SH-SY5Y (cell line): ENCODE data around the gene TBC1D19.

Experiments used
- GATA2 ChIP-seq: IDR thresholded peaks from 2 replicates; pipeline ENCODE4 v1.6.1; 2011; ENCODE audit warnings: mild to moderate bottlenecking, low read depth, low read length
- GATA3 ChIP-seq: IDR thresholded peaks from 2 replicates; pipeline ENCODE4 v1.6.1; 2011; ENCODE audit warnings: low read depth, mild to moderate bottlenecking, low read length, moderate library complexity

Gene TBC1D19

DNA sequence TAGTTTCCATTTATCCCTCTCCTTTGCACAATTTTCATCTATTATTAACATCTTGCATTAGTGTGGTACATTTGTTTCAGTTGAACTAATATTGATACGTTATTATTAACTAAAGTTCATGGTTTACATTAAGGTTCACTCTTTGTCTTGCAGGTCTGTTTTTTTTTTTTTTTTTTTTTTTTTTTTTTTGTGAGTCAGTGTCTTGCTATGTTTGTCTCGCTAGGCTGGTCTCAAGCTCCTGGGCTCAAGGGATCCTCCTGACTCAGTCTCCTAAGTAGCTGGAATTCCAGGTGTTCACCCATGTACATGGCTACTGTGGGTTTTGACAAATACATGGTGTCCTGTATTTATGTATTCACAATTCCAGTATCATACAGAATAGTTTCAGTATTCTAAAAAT lies 6.8 kb downstream of the TBC1D19 start:
- no peak for TF ChIP-seq GATA2
- TF ChIP-seq GATA3: no peak

DNA sequence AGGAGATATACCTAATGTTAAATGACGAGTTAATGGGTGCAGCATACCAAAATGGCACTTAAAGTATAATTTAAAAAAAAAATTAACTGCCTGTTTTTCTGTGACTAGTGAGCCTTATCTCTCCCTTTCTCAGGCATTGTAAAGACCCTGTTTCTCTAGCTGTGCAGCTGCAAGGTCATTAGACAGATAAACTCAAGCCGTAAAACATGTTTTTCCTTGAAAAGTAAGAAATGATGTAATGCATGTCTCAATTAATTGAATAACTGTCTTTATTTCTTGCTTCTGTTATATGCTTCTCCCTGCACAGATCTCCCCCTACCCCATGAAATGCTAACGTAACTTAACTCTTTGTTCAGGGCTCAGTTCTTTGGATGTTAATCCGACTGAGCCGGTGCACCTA lies 10.5 kb downstream of the TBC1D19 start:
- TF ChIP-seq GATA2: no peak

DNA sequence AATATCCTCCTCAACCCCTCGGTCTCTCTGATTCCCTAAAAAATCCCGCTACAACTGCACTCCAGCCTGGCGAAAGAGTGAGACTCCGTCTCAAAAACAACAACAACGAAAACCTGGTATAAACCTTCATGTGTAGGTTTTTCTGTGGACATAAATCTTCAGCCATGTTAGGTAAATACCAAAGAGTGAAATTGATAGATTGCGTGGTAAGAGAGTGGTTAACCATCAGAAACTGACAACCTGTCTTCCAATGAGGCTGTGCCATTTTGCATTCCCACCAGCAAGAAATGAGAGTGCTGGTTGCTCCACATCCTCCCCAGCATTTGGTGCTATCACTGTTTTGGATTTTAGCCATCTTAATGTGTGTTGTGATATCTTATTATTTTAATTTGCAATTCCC lies 10.9 kb downstream of the TBC1D19 start:
- TF ChIP-seq GATA2 (no peak), GATA3 (no peak)

DNA sequence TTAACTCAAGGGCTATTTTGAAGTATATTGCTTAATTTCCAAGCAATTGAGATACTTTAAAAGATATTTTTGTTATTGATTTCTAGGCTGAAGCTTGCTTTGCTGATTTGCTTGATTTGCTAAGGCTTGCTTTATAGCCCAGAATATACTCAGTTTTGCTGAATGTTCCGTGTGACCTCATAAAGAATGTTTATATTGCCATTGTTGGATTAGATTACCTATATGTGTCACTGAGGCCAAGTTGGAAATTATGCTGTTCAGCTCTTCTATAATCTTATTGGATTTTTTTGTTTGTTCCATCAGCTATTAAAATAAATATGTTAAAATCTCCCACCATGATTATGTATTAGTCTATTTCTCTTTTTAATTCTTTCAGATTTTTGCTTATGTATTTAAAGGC lies 13.0 kb downstream of the TBC1D19 start:
- TF ChIP-seq GATA3 (no peak), GATA2 (no peak)

DNA sequence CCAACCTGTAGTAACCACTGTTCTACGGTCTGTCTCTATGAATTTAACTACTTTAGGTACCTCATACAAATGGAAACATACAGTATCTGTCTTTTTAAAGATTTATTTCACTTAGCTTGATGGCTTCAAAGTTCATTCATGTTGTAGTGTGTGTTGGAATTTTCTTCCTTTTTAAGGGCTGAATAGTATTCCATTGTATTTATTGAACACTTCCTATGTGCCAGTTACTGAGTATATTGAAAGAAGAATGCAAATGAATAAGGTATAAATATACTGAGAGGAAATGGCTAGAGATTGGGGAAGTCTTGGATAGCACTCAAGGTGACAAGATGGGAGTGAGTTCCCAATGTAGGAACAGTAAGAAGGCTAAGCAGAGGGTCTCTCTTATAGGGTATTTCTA lies 17.3 kb downstream of the TBC1D19 start:
- TF ChIP-seq GATA2: no peak
- TF ChIP-seq GATA3: no peak

DNA sequence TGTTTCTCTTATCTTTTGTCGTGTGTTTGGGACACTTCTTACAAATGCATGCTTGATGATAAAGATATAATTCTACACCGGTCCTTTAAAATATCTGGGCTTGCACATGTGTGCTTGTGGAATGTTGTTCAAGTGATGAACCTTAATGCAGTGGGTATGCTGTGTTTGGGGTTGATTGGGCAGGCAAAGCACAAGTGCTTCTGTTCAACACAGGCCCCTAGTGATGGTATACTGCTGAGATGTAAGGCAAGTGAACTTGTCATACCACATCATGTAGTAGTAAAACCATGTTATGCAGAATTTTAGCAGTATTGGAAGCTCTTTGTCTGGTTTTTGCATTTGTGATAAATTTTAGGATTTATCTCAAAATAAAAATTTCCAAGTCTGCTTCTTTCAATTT lies 23.9 kb downstream of the TBC1D19 start:
- TF ChIP-seq GATA3 (no peak), GATA2 (no peak)

DNA sequence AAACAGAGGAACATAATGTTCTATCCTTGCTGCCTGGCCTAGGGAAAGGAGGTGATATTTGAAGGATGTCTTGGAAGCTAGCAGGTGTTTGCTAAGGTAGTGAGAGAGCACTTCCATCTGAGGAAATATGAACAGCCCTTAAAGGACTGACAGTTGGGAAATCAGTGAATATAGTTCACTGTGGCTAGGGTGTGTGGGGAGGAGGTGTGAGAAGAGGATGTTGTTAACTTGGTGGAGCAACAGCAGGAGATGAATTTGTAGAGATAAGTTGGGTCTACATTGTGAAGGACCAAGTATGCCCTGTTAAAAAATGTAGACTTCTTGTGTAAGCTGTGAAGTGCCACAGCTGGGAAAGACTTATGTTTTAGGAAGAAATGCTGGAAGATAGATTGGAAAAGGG lies 25.5 kb downstream of the TBC1D19 start:
- no peak for TF ChIP-seq GATA3
- no peak for TF ChIP-seq GATA2

DNA sequence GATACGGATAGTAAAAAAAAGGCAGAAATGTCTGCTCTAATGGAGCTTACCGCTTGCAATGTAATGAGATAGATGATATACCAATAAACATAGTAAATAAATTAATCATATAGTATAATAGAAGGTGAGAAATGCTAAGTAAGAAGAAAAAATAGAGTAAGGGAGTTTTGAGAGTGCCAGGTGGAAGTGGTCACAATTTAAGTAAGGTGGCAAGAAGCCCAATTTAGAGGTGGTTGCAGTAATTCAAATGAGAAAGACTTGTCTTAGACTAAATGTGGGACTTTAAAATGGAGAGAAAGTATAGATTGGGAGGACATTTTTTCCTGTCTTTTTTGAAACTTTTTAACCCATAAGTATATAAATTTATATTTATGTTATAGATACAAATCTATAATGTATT lies 26.0 kb downstream of the TBC1D19 start:
- TF ChIP-seq GATA3 (no peak), GATA2 (no peak)

DNA sequence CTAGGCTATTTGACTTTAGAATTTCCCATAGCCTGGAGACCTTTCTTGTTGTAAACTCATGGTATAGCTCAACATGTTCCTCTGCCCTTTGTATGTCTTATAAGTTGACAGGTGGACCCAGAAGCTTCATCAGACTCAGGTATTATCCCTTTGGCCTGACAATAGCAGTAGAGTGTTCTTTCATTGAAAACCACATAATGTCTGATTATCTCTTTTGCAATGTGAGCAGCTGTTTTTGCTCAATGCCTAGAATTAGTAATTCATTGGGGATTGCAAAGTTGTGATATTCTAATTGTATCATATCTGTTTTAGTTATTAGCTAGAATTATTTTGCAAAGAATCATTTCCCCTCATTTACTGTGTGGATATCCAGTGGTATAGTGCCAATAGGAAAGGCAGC lies 27.5 kb downstream of the TBC1D19 start:
- TF ChIP-seq GATA2: no peak
- no peak for TF ChIP-seq GATA3

DNA sequence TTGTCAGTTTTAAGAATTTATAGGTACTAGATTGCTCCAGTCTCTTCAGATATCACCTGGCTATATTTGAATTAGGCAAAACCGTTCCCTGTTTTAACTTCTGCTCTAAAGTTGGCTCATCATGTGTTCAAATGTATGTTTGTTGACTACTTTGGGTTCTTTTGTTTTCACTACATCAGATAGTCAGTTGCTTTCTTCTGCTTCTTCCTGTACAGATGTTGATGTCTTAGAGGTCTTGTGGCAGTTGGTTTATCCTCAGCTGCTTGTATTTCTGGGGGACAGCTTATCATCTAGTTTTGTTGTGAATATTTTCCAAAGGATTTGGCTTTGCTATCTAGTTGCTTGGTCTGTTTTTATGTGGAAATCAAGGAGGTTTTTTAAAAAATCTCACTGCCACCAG lies 28.0 kb downstream of the TBC1D19 start:
- TF ChIP-seq GATA3 (no peak), GATA2 (no peak)

DNA sequence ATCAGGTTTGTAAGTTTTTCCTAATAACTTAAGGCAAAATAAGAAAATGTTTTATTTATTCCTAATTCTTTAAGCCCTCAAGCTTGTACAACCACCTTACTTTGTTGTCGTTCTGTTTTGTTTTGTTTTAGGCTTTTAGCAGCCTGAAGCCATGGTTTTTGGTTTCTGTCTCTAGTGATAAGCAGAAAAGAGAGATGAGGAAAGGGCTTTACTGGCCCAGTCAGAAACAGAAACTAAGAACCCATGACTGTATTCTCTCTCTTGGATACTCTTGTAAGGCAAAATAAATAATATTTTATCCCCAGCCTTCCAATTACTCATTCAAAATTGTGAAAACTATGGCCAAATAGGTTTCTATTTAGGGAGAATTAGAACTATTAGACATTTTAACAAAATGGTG lies 29.4 kb downstream of the TBC1D19 start:
- TF ChIP-seq GATA2 (no peak), GATA3 (no peak)

DNA sequence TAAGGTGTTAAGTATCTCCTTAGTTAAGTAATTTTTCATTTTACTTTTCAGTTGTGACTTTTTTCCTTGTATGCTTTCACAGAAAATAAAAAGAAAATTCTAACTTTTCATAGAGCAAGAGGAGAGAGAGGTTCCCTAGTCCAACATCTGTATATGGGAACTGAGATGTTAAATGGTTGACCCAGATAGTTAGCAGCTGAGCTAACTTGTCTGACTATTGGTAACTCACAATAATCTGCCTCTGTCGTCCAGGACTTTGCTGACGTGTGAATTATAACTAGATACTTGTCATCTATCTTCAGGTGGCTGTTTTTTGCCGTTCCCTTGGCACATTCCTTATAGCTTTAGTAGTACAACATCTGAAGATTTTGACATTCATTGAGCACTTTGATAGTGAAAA lies 29.9 kb downstream of the TBC1D19 start:
- TF ChIP-seq GATA2 (no peak), GATA3 (no peak)

DNA sequence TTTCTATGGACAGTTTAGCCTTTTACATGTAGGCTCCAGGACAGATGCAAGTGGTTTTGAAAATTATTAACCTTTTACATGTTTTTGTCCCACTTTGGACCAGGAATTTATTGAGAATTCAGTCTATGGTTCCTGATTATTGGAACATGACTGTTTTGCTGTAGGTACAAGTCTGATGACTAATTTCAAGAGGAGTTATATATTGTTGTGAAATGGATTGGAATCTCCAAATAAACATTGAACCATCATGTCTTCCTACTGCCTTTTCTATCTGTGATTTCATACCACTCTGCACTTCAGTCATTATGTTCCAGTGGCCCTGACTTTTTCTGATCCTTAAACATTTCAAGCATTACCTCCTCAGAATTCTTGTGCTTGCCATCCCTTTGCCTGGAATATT lies 35.9 kb downstream of the TBC1D19 start:
- TF ChIP-seq GATA2 (no peak), GATA3 (no peak)

DNA sequence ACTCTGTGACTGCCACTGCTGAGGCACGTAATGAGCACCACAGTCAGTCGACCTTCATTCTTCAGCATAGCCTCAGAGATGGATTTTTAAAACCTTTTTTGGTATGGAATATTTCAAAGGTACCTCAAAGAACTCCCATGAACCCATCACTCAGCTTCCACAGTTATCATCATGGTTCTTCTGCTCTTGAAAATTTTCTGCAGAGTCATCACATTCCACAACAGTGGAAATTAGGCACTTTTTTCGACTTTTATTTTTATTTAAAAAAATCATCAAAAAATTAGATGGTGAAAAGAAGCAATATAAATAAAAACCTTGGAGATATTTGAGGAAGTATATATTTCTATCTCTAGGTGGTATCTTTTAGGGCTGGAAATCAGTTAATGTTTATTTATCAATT lies 37.5 kb downstream of the TBC1D19 start:
- TF ChIP-seq GATA2 (no peak), GATA3 (no peak)

DNA sequence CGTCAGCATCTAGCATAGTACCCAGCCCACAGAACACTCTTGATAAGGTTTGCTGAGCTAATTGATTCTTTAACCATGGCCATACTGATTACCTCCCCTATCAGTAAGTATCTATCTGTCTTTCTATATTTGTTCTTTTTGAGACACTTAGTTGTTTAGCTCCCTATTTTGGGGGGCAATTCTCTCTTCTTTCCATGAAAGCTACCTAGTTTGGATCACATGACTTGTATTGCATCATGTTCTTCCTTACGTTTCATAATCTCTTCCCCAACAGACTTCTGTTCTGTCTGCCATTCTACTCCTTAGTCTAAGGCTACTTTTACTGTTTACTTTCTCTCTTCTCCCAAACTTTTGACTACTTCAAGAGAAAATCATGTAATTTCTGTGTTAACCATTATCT lies 39.0 kb downstream of the TBC1D19 start:
- TF ChIP-seq GATA2 (no peak), GATA3 (no peak)

DNA sequence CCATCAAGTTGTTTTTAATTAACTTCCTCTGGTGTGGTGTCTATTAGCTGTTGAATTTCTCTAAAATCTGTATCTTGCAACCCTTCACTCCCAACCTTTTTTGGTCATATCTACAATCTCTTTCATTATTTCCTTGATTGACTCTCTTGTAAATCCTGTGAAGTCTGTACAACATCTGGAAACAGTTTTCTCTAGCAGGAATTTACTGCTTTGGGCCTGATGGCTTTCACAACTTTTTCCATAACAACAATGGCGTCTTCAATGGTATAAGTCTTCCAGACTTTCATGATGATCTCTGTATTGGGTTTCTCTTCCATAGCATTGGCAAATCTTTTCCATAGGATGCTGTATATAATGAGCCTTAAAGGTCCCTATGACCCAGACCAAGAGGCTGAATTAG lies 49.0 kb downstream of the TBC1D19 start:
- TF ChIP-seq GATA2: no peak
- TF ChIP-seq GATA3: no peak
